Lower lobe of right lung (tissue), 2 donors: ENCODE measurements around the gene JCAD. TPM values are rescaled to one million over a fixed set of nuclear protein-coding genes. Genes with fewer than 3 reads are reported as not detected.

Experiments
- ATAC-seq, 2 donors: fragments of 200-7000 bp; cut with Tn5 transposase; one replicate each; pipeline ENCODE4 v1.9.1; 2020 to 2022; ENCODE audit warnings: mild to moderate bottlenecking in 2 of 2, moderate library complexity in 2 of 2
- DNase-seq: peaks from one replicate; pipeline ENCODE4 v3.0.0-alpha.2; 2020
- H3K27ac ChIP-seq: fragments of 200-600 bp; one replicate; pipeline ENCODE4 v1.8.0; 2022
- H3K27me3 ChIP-seq: fragments of 200-600 bp; one replicate; pipeline ENCODE4 v1.8.0; 2022; ENCODE audit warnings: low read depth
- H3K36me3 ChIP-seq: fragments of 200-600 bp; one replicate; pipeline ENCODE4 v1.8.0; 2022; ENCODE audit warnings: mild to moderate bottlenecking
- H3K4me1 ChIP-seq: fragments of 200-600 bp; one replicate; pipeline ENCODE4 v1.8.0; 2022
- H3K4me3 ChIP-seq: fragments of 200-600 bp; one replicate; pipeline ENCODE4 v1.8.0; 2022; ENCODE audit warnings: mild to moderate bottlenecking
- H3K9me3 ChIP-seq: fragments of 200-600 bp; one replicate; pipeline ENCODE4 v1.8.0; 2022
- CTCF ChIP-seq: fragments of 200-600 bp; IDR thresholded peaks from one replicate; pipeline ENCODE4 v1.8.0; 2022; ENCODE audit warnings: antibody characterized with exemption, mild to moderate bottlenecking
- intact Hi-C: fragments of 100-400 bp; cut with DNase I; formaldehyde crosslinking; loops from one replicate; pipeline ENCODE4 v1.11.0; 2022
- total RNA-seq: library from RNA; stranded (reverse); fragmentation: NEBNext Ultra II Directional; extraction: Animal tissue kit (Norgen Biotek cat#: 25700); gene quantifications from one replicate; pipeline ENCODE4 v1.2.1, GENCODE V29; 2021
- donor health status: DM: no; HTN: yes; CAD: no; lungs with severe emphysema.

The JCAD gene
- total RNA-seq, 1 donor from 2014 or later: 101 TPM

GRCh38 chr10:30022590-30022989, 36.8 kb downstream of the JCAD start:
- no peak for TF ChIP-seq CTCF
- H3K27me3 ChIP-seq: peaks cover 11% of the 10 kb centered on the region
- peaks cover 16% of the 10 kb centered on the region for H3K36me3 ChIP-seq
- DNase-seq (no peak), ATAC-seq (no peak)
- no peaks in the 10 kb centered on the region for H3K9me3 ChIP-seq
- H3K4me1 ChIP-seq: peaks cover 32% of the 10 kb centered on the region
- intact Hi-C loops: no loop called here
- no peak overlapping the region for H3K4me3 ChIP-seq
- H3K27ac ChIP-seq: no peak overlapping the region

GRCh38 chr10:30019468-30019867, 39.9 kb downstream of the JCAD start:
- Histone ChIP-seq H3K27me3 (peaks cover 7% of the 10 kb centered on the region), H3K9me3 (no peaks in the 10 kb centered on the region), H3K27ac (no peak overlapping the region), H3K36me3 (peaks cover 29% of the 10 kb centered on the region), H3K4me1 (peaks cover 26% of the 10 kb centered on the region), H3K4me3 (no peak overlapping the region)
- TF ChIP-seq CTCF: no peak
- ATAC-seq: no peak
- DNase-seq: no peak
- intact Hi-C loops: no loop called here

GRCh38 chr10:30018496-30018895, 40.9 kb downstream of the JCAD start:
- intact Hi-C loops: no loop called here
- Histone ChIP-seq H3K9me3 (no peaks in the 10 kb centered on the region), H3K27ac (no peak overlapping the region), H3K27me3 (peaks cover 7% of the 10 kb centered on the region), H3K36me3 (peaks cover 26% of the 10 kb centered on the region), H3K4me3 (no peak overlapping the region), H3K4me1 (peaks cover 26% of the 10 kb centered on the region)
- ATAC-seq: no peak
- no peak for TF ChIP-seq CTCF
- DNase-seq: no peak

GRCh38 chr10:30017966-30018365, 41.4 kb downstream of the JCAD start:
- Histone ChIP-seq H3K4me1 (peaks cover 26% of the 10 kb centered on the region), H3K9me3 (no peaks in the 10 kb centered on the region), H3K27ac (no peak overlapping the region), H3K27me3 (peaks cover 7% of the 10 kb centered on the region), H3K4me3 (no peak overlapping the region), H3K36me3 (peaks cover 20% of the 10 kb centered on the region)
- ATAC-seq: no peak
- TF ChIP-seq CTCF: no peak
- no peak for DNase-seq
- intact Hi-C loops: no loop called here

GRCh38 chr10:30017556-30017955, 41.8 kb downstream of the JCAD start:
- H3K27ac ChIP-seq: no peak overlapping the region
- no peak for TF ChIP-seq CTCF

GRCh38 chr10:30014511-30014910, 44.9 kb downstream of the JCAD start:
- H3K4me3 ChIP-seq: no peak overlapping the region
- intact Hi-C loops: no loop called here
- no peak for DNase-seq
- peaks cover 7% of the 10 kb centered on the region for H3K27me3 ChIP-seq
- peaks cover 17% of the 10 kb centered on the region for H3K36me3 ChIP-seq
- H3K4me1 ChIP-seq: peaks cover 38% of the 10 kb centered on the region
- TF ChIP-seq CTCF: no peak
- no peaks in the 10 kb centered on the region for H3K9me3 ChIP-seq
- H3K27ac ChIP-seq: no peak overlapping the region
- no peak for ATAC-seq

More at GRCh38 chr10:30017556-30017955, 41.8 kb downstream of the JCAD start:
- Histone ChIP-seq H3K4me3 (no peak overlapping the region), H3K27me3 (peaks cover 7% of the 10 kb centered on the region), H3K4me1 (peaks cover 26% of the 10 kb centered on the region), H3K36me3 (peaks cover 17% of the 10 kb centered on the region), H3K9me3 (no peaks in the 10 kb centered on the region)
- no peak for ATAC-seq
- DNase-seq: no peak
- intact Hi-C loops: no loop called here
